GM18511 (cell line): ENCODE results near the gene AHCYL1.
"Not testable (repeated sequence)": the region's sequence is repeated elsewhere in the genome, so short reads cannot be mapped to it uniquely, and the experiment has no call there.

Experiments used
- ATAC-seq: cut with Tn5 transposase; IDR thresholded peaks from one replicate; pipeline ENCODE4 v1.9.1; 2021; ENCODE audit warnings: mild to moderate bottlenecking, moderate library complexity; ENCODE audit not compliant: unreplicated experiment

AHCYL1 gene

DNA sequence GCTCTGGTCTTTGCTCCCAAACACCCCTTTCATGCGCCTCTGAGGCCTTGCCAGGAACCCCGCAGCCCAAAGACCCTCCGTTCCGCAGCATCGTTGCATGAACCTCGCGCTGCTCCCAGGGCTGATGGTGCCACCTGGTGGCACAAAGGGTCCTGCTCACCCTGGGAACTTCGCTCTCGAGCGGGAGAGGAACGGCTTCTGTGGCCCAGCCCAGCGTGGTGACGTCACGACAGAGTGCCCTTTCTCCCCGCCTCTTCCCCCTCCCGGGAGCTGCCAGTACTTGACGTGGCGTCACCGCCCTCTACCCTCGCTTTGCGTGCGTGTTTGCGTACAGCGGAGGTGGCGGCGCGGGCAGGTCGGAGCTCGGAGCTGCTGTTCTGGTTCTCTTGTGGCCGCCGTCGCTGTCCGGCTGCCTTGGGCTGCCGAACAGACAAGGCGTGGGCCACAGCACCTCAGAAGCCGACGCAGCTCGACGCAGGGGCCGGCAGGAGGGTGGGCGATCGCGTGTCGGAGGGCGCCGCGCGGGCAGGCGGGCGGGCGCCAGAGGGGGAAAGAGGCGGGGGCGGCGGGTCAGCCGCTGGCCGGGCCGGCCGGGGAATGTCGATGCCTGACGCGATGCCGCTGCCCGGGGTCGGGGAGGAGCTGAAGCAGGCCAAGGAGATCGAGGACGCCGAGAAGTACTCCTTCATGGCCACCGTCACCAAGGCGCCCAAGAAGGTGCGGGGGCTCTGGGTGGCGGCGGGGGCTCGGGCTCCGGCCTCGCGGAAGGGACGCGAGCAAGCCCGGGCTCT, at the start of gene AHCYL1:
AHCYL1 (plus strand) TSS at position 310 of the 791 bp plus-strand sequence; CDS start at position 598, 288 bp downstream.
- ATAC-seq, result peak; percentile 98

- no peak for ATAC-seq
These were observed 49.1 kb upstream of the AHCYL1 start for GRCh38 chr1:109935451-109935900.

DNA sequence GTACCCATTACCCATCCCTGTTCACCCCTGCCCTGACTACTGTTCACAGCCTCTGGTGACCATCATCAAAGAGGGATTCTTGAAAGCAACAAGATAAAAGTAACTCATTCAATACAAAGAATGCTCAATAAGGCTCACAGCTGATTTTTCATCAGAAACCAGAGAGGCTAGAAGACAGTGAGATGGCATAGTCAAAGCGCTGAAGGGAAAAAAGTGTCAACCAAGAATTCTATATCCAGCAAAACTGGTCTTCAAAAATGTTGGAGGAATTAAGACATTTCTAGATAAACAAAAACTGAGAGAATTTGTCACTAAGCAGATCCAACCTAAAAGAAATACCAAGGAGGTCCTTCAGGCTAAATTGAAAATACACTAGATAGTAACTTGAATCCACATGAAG, 46.8 kb upstream of the AHCYL1 start:
- no peak for ATAC-seq

- ATAC-seq, result no peak
These were observed 46.0 kb upstream of the AHCYL1 start for GRCh38 chr1:109938556-109938955.

- no peak for ATAC-seq
These were observed 42.1 kb upstream of the AHCYL1 start for GRCh38 chr1:109942434-109942833.

DNA sequence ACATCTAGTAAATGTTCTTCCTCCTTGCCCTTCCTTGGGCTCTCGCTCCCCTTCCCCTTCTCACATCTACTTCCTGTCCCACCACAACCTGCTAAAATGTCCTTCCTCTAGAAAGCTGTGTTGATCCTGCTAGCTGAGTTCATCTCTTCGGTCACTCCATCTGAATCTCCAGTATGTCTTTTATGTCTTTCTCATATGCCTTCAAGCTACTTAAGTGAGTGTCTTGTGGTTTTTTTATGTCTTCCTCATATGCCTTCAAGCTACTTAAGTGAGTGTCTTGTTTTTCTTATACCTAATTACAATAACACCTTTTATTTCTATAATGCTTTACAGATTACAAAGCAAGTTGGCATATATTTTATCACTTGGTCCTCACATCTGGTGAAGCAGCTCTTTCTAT, 40.0 kb upstream of the AHCYL1 start:
- no peak for ATAC-seq

DNA sequence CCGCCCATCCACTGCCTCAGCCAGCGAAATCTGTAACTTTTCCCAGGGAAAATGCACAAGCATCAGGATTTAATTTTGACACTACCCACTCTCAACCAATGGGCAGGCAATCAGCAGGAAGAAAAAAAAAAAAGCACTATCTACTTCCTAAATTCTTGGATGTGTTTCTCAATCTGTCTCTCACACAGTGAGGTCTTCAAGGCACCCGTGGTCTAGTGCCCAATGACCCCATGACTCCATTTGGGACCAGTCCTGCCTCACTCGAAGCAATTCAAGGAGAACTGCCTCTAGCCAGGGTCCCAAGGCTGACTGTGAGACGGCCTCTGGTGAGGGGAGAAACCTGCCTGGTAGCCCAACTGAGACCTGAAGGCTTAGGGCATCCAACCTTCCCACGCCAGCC, 38.1 kb upstream of the AHCYL1 start:
- no peak for ATAC-seq

- no peak for ATAC-seq
These were observed 36.8 kb upstream of the AHCYL1 start for GRCh38 chr1:109947582-109948284.

- no peak for ATAC-seq
These were observed 36.3 kb upstream of the AHCYL1 start for GRCh38 chr1:109948285-109948630.

GRCh38 chr1:109950038-109950437, 34.5 kb upstream of the AHCYL1 start:
- no peak for ATAC-seq

GRCh38 chr1:109950509-109950908, 34.1 kb upstream of the AHCYL1 start:
- ATAC-seq, result no peak

DNA sequence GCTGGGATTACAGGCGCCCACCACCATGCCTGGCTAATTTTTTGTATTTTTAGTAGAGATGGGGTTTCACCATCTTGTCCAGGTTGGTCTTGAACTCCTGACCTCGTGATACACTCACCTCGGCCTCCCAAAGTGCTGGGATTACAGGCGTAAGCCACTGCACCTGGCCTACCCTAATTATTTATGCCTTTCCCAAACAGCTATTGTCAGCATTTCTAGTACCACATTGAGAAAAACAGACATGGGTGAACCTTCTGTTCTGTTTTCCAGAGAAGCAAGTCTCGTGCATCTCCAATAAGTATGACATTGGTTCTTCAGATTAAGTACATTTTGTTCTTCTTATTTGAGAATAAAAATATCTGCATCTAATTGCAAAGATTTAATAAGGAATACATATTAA, 33.1 kb upstream of the AHCYL1 start:
- not testable (repeated sequence) for ATAC-seq

DNA sequence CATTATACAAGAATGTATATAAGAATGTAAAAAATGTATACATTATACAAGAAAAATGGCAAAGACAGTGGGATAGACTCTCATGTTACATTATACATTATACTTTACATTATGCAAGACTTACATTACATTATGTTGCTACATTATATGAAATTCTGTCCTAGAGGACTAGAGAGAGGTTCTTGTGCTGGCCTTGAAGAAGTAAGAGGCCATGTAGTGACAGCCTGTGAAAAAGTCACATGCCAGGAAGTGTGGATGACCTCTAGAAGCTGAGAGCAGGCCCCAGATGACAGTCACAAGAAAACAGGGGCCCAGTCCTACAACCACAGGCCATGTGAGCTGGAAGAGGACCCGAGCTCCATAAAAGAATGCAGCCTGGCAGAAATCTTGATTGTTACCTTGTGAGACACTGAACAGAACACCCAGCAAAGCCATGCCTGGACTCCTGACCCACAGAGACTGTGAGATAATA, 30.5 kb upstream of the AHCYL1 start:
- no peak for ATAC-seq

DNA sequence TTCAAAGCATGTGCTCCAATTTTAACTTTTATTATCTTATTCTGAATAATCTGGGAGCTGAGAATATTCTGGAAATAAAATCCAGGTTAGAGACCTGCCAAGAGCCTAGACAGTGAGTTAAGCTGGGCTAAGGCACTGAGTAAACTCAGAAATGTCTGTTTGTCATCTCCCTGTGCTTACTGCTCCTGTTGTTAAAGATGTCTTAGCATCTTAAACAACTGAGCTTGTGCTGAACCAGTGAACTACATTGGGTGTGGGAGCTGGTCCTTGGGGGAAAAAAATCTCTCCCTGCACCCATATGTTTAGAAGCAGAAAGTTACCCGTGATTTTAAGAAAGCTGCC, 25.0 kb upstream of the AHCYL1 start:
- no peak for ATAC-seq

DNA sequence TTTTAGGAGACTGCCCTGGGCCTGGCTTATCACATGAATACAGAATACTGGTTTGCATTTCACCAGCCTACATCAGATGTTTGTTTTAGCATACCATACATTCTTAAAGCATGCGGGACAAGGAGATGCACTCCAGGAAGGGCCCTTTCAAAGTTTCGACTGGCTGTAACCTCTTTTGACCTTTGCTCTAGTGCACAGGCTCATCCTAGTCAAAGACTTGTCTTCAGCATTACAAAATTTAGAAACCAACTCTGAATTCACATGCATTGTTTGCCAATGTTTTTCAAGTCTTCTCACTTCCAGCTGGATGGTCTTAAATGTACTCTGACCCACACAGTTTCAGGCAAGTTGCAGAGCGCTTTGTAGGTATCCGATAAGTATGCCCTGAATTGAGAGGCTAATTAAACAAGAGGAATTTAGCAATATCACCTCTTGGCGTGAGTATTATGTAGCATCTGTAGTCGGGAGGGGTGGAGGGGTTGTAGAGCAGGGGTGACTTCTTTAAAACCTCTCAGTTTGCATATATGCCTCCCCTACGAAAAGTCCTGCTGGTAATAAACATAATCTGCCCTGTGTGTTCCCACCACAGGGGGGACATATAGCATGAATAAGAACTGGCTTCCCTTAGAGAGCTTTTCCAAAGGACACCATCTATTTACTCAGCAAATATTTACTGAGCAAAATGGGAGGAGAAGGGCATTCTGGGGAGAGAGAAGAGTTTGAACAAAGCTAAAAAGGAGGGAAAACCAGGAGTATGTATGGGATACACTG, 24.4 kb upstream of the AHCYL1 start:
- ATAC-seq, result no peak

DNA sequence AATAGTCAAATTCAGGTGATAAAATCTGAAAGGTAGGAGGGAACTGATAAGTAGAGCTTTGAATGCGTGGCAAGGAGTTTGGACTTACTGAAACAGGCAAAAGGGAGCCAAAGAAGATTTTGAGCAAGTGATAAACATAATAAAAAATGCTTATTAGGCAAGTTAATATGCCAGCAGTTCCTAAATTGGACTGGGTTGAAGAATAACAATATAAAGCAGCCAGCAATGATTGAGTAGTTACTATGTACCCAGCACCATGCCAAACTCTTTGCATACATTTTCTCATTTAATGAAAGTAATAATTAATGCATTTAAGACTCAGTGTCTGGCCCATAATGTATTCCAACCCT, 23.8 kb upstream of the AHCYL1 start:
- ATAC-seq, result no peak

- ATAC-seq, result no peak
These were observed 20.7 kb upstream of the AHCYL1 start for GRCh38 chr1:109963864-109964263.

GRCh38 chr1:109969146-109969829, 15.3 kb upstream of the AHCYL1 start:
- ATAC-seq, result no peak

DNA sequence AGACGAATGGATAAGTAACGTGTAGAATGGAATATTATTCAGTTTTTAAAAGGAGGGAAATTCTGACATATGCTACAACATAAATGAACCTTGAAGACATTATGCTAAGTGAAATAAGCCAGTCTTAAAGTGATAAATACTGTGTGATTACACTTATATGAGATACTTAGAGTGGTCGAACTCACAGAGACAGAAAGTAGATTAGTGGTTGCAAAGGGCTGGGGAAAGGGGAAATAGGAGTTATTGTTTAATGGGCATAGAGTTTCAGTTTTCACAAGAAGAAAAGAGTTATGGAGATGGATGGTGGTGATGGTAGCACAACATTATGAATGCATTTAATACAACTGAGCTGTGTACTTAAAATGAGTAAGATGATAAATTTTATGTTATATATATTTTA, 14.7 kb upstream of the AHCYL1 start:
- ATAC-seq, result no peak

GRCh38 chr1:109971559-109971958, 13.0 kb upstream of the AHCYL1 start:
- no peak for ATAC-seq

- ATAC-seq, result no peak
These were observed 10.4 kb upstream of the AHCYL1 start for GRCh38 chr1:109974191-109974590.
